Central memory CD4-positive, alpha-beta T cell (primary cell): ENCODE results near the gene LARP4B.

Source experiments
- DNase-seq: peaks from one replicate; pipeline ENCODE4 v3.0.0; 2022

Gene LARP4B

GRCh38 chr10:759898-760477 lies 171.5 kb downstream of the LARP4B start:
- DNase-seq = no peak
